K562 (cell line): ENCODE measurements around the gene CDYL. TPM values are rescaled to one million over a fixed set of nuclear protein-coding genes. Genes with fewer than 3 reads are reported as not detected.

ENCODE experiments used
- ATAC-seq: fragments of 200-7000 bp; cut with Tn5 transposase; 3 replicates; pipeline ENCODE4 v1.9.1; 2020; ENCODE audit warnings: moderate library complexity
- BruUV-seq: library from RNA; stranded (reverse); fragments of 400-500 nt; replicated peaks from 2 replicates; lab custom pipeline; 2021; lab: Mats Ljungman, UMichigan
- CTCF ChIA-PET: fragments of 300-600 bp; formaldehyde crosslinking; extraction: SDS; loops from one replicate; lab custom pipeline; 2021; ENCODE audit warnings: low intra/inter-chr PET ratio; lab: Yijun Ruan, JAX
- POLR2A ChIA-PET: fragments of 300-600, 350-650 bp; sonication (Branson Sonifier 250); formaldehyde crosslinking; extraction: SDS; loops from one replicate; lab custom pipeline; 2021; ENCODE audit warnings: antibody characterized with exemption, inconsistent platforms; lab: Yijun Ruan, JAX
- DNase-seq, 4 experiments: peaks; one replicate each; pipeline versions ENCODE4 v3.0.0 to v3.0.0-alpha.2; 2011 to 2018; ENCODE audit warnings: low spot score in 3 of 4, mixed read lengths in 3 of 4; ENCODE audit errors: extremely low read depth in 1 of 4
- FAIRE-seq: peaks from 2 replicates; lab custom pipeline; 2011; peaks lifted over from hg19 to GRCh38; lab: Jason Lieb, UNC
- H2AFZ ChIP-seq: 2 replicates; pipeline ENCODE4 v1.6.0; 2011; ENCODE audit warnings: low read depth, low read length, control low read depth, inconsistent platforms
- H3K27ac ChIP-seq: fragments of 200-600 bp; 3 replicates; pipeline ENCODE4 v1.8.0; 2011; ENCODE audit warnings: low read depth, mild to moderate bottlenecking, control low read depth, inconsistent platforms, low read length, moderate library complexity, mixed read lengths; ENCODE audit errors: extremely low read depth
- H3K27me3 ChIP-seq, 2 experiments: fragments of 300-600 bp in 1 of 2; 2 replicates in 1 of 2; 3 replicates in 1 of 2; pipeline versions ENCODE4 v1.6.0 to v1.8.0; 2011; ENCODE audit warnings: inconsistent platforms in 2 of 2, low read length in 2 of 2, mild to moderate bottlenecking in 1 of 2, mixed read lengths in 1 of 2, moderate library complexity in 1 of 2; ENCODE audit not compliant: control insufficient read depth in 2 of 2, insufficient read depth in 2 of 2
- H3K36me3 ChIP-seq: fragments of 300-600 bp; 3 replicates; pipeline ENCODE4 v1.8.0; 2011; ENCODE audit warnings: mild to moderate bottlenecking, low read length, inconsistent platforms; ENCODE audit not compliant: control insufficient read depth, insufficient read depth
- H3K4me1 ChIP-seq, 2 experiments: fragments of 200-600 bp in 1 of 2; replicated peaks in 1 of 2; 2 replicates in 1 of 2; 3 replicates in 1 of 2; pipeline versions ENCODE4 v1.5.1 to v1.8.0; 2011; ENCODE audit warnings: inconsistent platforms in 2 of 2, low read length in 2 of 2, mild to moderate bottlenecking in 1 of 2, mixed read lengths in 1 of 2, moderate library complexity in 1 of 2; ENCODE audit not compliant: control insufficient read depth in 2 of 2, insufficient read depth in 2 of 2
- H3K4me2 ChIP-seq: 2 replicates; pipeline ENCODE4 v1.6.1; 2011; ENCODE audit warnings: low read length, control low read depth, inconsistent platforms, mixed read lengths; ENCODE audit not compliant: insufficient read depth
- H3K4me3 ChIP-seq: fragments of 200-600 bp; sonication (generic), shearing (Covaris generic); 2 replicates; pipeline ENCODE4 v1.5.1; 2016; ENCODE audit warnings: control low read depth, inconsistent platforms
- H3K79me2 ChIP-seq: fragments of 200-600 bp; 3 replicates; pipeline ENCODE4 v1.8.0; 2011; ENCODE audit warnings: low read length, inconsistent platforms; ENCODE audit not compliant: control insufficient read depth, insufficient read depth
- H3K9ac ChIP-seq, 2 experiments: 2 replicates each; pipeline versions ENCODE4 v1.6.0 to v1.6.1; 2011; ENCODE audit warnings: low read depth in 2 of 2, low read length in 2 of 2, control low read depth in 1 of 2, inconsistent platforms in 1 of 2, mild to moderate bottlenecking in 1 of 2, mixed read lengths in 1 of 2; ENCODE audit not compliant: insufficient read depth in 1 of 2
- H3K9me1 ChIP-seq: one replicate; pipeline ENCODE4 v1.6.0; 2011; ENCODE audit warnings: inconsistent platforms, mild to moderate bottlenecking, low read length, moderate library complexity; ENCODE audit not compliant: control insufficient read depth, insufficient read depth
- H3K9me3 ChIP-seq: replicated peaks from 2 replicates; pipeline ENCODE4 v1.5.1; 2011; ENCODE audit warnings: low read depth, low read length, inconsistent platforms; ENCODE audit not compliant: control insufficient read depth, insufficient read depth
- H4K20me1 ChIP-seq: replicated peaks from 2 replicates; pipeline ENCODE4 v1.6.1; 2011; ENCODE audit warnings: low read length, inconsistent platforms, mixed read lengths; ENCODE audit not compliant: control insufficient read depth, insufficient read depth
- HDAC1 ChIP-seq, 2 experiments: fragments of 450-650 bp; IDR thresholded peaks; 2 replicates each; pipeline ENCODE4 v1.6.1; 2016 to 2017; ENCODE audit warnings: inconsistent platforms in 1 of 2, mild to moderate bottlenecking in 1 of 2, moderate library complexity in 1 of 2
- WGBS: fragments of 100-300 bp; shearing (Covaris generic); methylation state at CpG from one replicate; pipeline ENCODE4 v1.1.6; 2016; ENCODE audit warnings: low coverage, mixed read lengths; ENCODE audit not compliant: insufficient coverage; ENCODE audit errors: missing lambda C conversion rate; 5-methylcytosine and 5-hydroxymethylcytosine counted together
- in situ Hi-C: fragments of 300-500 bp; cut with MboI; formaldehyde crosslinking; loops from 4 replicates; pipeline ENCODE4 v1.15.0; 2018; ENCODE audit warnings: inconsistent platforms, mixed read lengths
- intact Hi-C: fragments of 100-400 bp; cut with micrococcal nuclease; formaldehyde crosslinking; loops from 2 replicates; pipeline ENCODE4 v1.14.2; 2022
- polyA plus RNA-seq, 8 experiments: library from polyadenylated mRNA; depleted of rRNA in 4 of 8; stranded (reverse) in 5 of 8; unstranded in 3 of 8; fragments of >200 nt; fragmentation: Nextera tagmentation in 2 of 8; fragmentation: Illumina TruSeq in 1 of 8; extraction: Ambion mirVana in 2 of 8; extraction: Trizol in 1 of 8; gene quantifications; 2 replicates each; pipeline versions ENCODE4 v1.2.1 to v1.2.3, GENCODE V29; 2011 to 2014; ENCODE audit warnings: inconsistent platforms in 1 of 8, missing spikeins in 1 of 8
- total RNA-seq, 7 experiments: library from RNA; depleted of rRNA in 6 of 7; stranded (reverse); fragments of >200 nt in 6 of 7; fragmentation: Illumina TruSeq in 2 of 7; extraction: Trizol in 2 of 7; gene quantifications; 2 replicates each; pipeline versions ENCODE4 v1.2.1 to v1.2.3, GENCODE V29; 2011 to 2021; ENCODE audit warnings: low replicate concordance in 1 of 7
- TF ChIP-seq, protein P1 (sequence below), 2 experiments: fragments of 450-650 bp; formaldehyde crosslinking in 1 of 2; IDR thresholded peaks; 2 replicates each; pipeline versions ENCODE4 v1.4.0 to v1.6.1; 2014 to 2020; ENCODE audit warnings: mild to moderate bottlenecking in 2 of 2, borderline replicate concordance in 1 of 2, low read depth in 1 of 2

CDYL gene
- total and polyA plus RNA-seq, 9 of the 15 experiments (the other 6 are each of a cell fraction or from before 2014, with no cell fraction given): 8.1 to 45.8 (median 40.8) TPM

DNA sequence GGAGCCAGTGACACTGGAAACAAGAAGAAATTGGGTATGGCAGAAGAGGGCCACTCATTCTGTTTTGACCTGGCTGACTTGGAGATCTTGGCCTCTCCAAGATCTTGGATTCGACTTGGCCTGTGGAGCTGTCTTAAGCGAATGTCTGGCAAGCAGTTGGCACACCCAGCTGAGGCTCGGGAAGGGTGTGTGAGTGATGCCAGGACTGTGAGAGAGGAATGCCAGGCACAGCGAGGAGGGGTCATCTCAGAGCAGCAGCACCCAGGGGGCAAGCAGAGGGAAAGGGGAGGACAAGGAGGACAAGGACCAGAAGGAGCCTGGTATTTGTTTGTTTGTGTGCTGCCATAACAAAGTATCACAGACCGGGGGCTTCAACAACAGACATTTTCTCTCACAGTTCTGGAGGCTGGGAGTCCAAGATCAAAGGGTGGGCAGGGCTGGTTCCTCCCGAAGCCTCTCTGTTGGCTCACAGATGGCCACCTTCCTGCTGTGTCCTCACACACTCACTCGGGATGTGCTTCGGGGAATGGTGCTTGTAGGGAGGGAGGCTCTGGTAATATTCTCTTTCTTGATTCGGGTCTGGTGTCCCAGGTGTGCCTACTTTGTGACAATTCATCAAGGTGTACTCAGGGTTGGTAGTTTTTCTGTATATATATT lies 194.7 kb downstream of the CDYL start:
- H2AFZ ChIP-seq: no peak overlapping the region
- POLR2A ChIA-PET: no interaction called here

More for the DNA sequence above, 194.7 kb downstream of the CDYL start:
- no peak overlapping the region for H3K4me2 ChIP-seq
- H4K20me1 ChIP-seq: no peaks in the 10 kb centered on the region
- no peak overlapping the region for H3K4me3 ChIP-seq
- BruUV-seq: no TSS peak
- no peaks in the 10 kb centered on the region for H3K9me1 ChIP-seq
- no peaks in the 10 kb centered on the region for H3K79me2 ChIP-seq
- no peak overlapping the region for H3K9ac ChIP-seq
- H3K9me3 ChIP-seq: no peaks in the 10 kb centered on the region
- H3K27me3 ChIP-seq: peaks cover 17 to 55% of the 10 kb centered on the region in 2 experiments
- 5% methylated on average over 9 of the region's 9 CpGs for WGBS
- no peak for FAIRE-seq
- in situ Hi-C loops: no loop called here
- DNase-seq: no peak
- H3K4me1 ChIP-seq: peaks cover 0 to 8% of the 10 kb centered on the region in 2 experiments; a peak in 2 of 5 replicates
- ATAC-seq: no peak
- no peaks in the 10 kb centered on the region for H3K36me3 ChIP-seq
- TF ChIP-seq, protein P1, sequence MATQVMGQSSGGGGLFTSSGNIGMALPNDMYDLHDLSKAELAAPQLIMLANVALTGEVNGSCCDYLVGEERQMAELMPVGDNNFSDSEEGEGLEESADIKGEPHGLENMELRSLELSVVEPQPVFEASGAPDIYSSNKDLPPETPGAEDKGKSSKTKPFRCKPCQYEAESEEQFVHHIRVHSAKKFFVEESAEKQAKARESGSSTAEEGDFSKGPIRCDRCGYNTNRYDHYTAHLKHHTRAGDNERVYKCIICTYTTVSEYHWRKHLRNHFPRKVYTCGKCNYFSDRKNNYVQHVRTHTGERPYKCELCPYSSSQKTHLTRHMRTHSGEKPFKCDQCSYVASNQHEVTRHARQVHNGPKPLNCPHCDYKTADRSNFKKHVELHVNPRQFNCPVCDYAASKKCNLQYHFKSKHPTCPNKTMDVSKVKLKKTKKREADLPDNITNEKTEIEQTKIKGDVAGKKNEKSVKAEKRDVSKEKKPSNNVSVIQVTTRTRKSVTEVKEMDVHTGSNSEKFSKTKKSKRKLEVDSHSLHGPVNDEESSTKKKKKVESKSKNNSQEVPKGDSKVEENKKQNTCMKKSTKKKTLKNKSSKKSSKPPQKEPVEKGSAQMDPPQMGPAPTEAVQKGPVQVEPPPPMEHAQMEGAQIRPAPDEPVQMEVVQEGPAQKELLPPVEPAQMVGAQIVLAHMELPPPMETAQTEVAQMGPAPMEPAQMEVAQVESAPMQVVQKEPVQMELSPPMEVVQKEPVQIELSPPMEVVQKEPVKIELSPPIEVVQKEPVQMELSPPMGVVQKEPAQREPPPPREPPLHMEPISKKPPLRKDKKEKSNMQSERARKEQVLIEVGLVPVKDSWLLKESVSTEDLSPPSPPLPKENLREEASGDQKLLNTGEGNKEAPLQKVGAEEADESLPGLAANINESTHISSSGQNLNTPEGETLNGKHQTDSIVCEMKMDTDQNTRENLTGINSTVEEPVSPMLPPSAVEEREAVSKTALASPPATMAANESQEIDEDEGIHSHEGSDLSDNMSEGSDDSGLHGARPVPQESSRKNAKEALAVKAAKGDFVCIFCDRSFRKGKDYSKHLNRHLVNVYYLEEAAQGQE (IDR thresholded peaks at IDR 0.05; ENCODE audit: borderline replicate concordance): no peak
- TF ChIP-seq, protein P1 (CRISPR knock-in tag; IDR thresholded peaks at IDR 0.05; ENCODE audit: low read depth): no peak
- TF ChIP-seq HDAC1 (IDR thresholded peaks at IDR 0.05): no peak
- CTCF ChIA-PET: no interaction called here
- H3K27ac ChIP-seq: no peak overlapping the region
- intact Hi-C loops: no loop called here
